DND-41 (cell line): Measurements from ENCODE around the gene DEFB127.
"Not testable (repeated sequence)": the region's sequence is repeated elsewhere in the genome, so short reads cannot be mapped to it uniquely, and the experiment has no call there.

Source experiments
- ATAC-seq: fragments of 200-7000 bp; cut with Tn5 transposase; 3 replicates; pipeline ENCODE4 v1.9.1; 2021; ENCODE audit warnings: low read depth; ENCODE audit not compliant: insufficient read depth
- DNase-seq: peaks from one replicate; pipeline ENCODE4 v3.0.0-alpha.2; 2020
- H2AFZ ChIP-seq: 2 replicates; pipeline ENCODE4 v1.6.0; 2012; ENCODE audit warnings: low read depth, low read length
- H3K27ac ChIP-seq: 2 replicates; pipeline ENCODE4 v1.5.1; 2012; ENCODE audit warnings: low read length, inconsistent platforms
- H3K27me3 ChIP-seq: fragments of 200-600 bp; sonication (generic); 2 replicates; pipeline ENCODE4 v1.6.0; 2012; ENCODE audit warnings: low read length, mild to moderate bottlenecking, inconsistent platforms; ENCODE audit not compliant: insufficient read depth, poor library complexity
- H3K36me3 ChIP-seq: 2 replicates; pipeline ENCODE4 v1.5.1; 2012; ENCODE audit warnings: low read length, inconsistent platforms; ENCODE audit not compliant: insufficient read depth
- H3K4me1 ChIP-seq: 2 replicates; pipeline ENCODE4 v1.5.1; 2012; ENCODE audit warnings: mild to moderate bottlenecking, low read length; ENCODE audit not compliant: insufficient read depth
- H3K4me2 ChIP-seq: 2 replicates; pipeline ENCODE4 v1.6.0; 2012; ENCODE audit warnings: mild to moderate bottlenecking, moderate library complexity, low read length, inconsistent platforms; ENCODE audit not compliant: insufficient read depth
- H3K4me3 ChIP-seq, 2 experiments: fragments of 200-600 bp in 1 of 2; shearing (Covaris generic) in 1 of 2; 2 replicates each; pipeline ENCODE4 v1.5.1; 2012 to 2016; ENCODE audit warnings: inconsistent platforms in 2 of 2, low read length in 2 of 2, mild to moderate bottlenecking in 2 of 2, low read depth in 1 of 2, moderate library complexity in 1 of 2
- H3K79me2 ChIP-seq: 2 replicates; pipeline ENCODE4 v1.6.0; 2012; ENCODE audit warnings: low read length, inconsistent platforms; ENCODE audit not compliant: insufficient read depth
- H3K9ac ChIP-seq: 2 replicates; pipeline ENCODE4 v1.6.0; 2012; ENCODE audit warnings: low read depth, mild to moderate bottlenecking, inconsistent platforms, low read length, moderate library complexity
- H3K9me3 ChIP-seq: 2 replicates; pipeline ENCODE4 v1.5.1; 2012; ENCODE audit warnings: low read length, moderate library complexity, mild to moderate bottlenecking, inconsistent platforms; ENCODE audit not compliant: insufficient read depth, severe bottlenecking
- H4K20me1 ChIP-seq: 2 replicates; pipeline ENCODE4 v1.6.0; 2012; ENCODE audit warnings: low read length; ENCODE audit not compliant: insufficient read depth
- EZH2 ChIP-seq: IDR thresholded peaks from 3 replicates; pipeline ENCODE4 v1.6.1; 2012; ENCODE audit warnings: borderline replicate concordance, low read depth, mild to moderate bottlenecking, moderate library complexity, low read length, inconsistent platforms; ENCODE audit not compliant: severe bottlenecking
- TF ChIP-seq, protein P1 (sequence below): IDR thresholded peaks from 2 replicates; pipeline ENCODE4 v1.5.1; 2012; ENCODE audit warnings: borderline replicate concordance, low read length, moderate library complexity, mild to moderate bottlenecking; ENCODE audit not compliant: poor library complexity, severe bottlenecking; ENCODE audit errors: extremely low read depth

DEFB127 gene, protein sequence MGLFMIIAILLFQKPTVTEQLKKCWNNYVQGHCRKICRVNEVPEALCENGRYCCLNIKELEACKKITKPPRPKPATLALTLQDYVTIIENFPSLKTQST

DNA sequence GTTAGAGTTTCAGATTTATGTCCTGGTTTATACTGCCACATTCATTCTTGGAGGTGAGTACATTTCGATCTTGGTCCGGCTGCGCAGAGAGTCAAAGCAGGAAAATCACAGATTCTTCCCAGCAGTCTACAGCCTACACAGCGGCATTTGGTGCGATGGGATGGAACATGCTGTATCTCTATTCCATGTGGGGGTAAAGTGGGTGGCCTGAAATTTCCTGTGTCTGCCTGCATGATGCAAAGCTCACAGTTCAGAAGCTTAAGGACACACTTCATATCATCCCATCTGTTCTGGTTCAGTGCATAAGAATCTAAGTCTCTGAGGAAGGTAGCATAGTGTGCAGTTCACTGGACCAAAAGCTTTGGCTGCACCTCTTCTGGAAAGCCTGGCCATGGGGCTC, at the start of gene DEFB127:
DEFB127 (plus strand) TSS at position 301 of the 400 bp plus-strand sequence; CDS start at position 392, 91 bp downstream.
- Histone ChIP-seq H3K4me3 (no peak within 1 kb of the TSS), H3K27ac (no peak within 1 kb of the TSS), H3K27me3 (peaks cover 10% of the 10 kb centered on the region), H3K9me3 (no peaks in the 10 kb centered on the region), H3K36me3 (no peaks in the 10 kb centered on the region), H4K20me1 (no peaks in the 10 kb centered on the region), H3K79me2 (no peaks in the 10 kb centered on the region), H3K4me1 (no peaks in the 10 kb centered on the region), H3K4me2 (no peak within 1 kb of the TSS), H3K9ac (no peak within 1 kb of the TSS), H2AFZ (no peak within 1 kb of the TSS)
- no peak for ATAC-seq
- TF ChIP-seq EZH2: no peak
- TF ChIP-seq, protein P1, sequence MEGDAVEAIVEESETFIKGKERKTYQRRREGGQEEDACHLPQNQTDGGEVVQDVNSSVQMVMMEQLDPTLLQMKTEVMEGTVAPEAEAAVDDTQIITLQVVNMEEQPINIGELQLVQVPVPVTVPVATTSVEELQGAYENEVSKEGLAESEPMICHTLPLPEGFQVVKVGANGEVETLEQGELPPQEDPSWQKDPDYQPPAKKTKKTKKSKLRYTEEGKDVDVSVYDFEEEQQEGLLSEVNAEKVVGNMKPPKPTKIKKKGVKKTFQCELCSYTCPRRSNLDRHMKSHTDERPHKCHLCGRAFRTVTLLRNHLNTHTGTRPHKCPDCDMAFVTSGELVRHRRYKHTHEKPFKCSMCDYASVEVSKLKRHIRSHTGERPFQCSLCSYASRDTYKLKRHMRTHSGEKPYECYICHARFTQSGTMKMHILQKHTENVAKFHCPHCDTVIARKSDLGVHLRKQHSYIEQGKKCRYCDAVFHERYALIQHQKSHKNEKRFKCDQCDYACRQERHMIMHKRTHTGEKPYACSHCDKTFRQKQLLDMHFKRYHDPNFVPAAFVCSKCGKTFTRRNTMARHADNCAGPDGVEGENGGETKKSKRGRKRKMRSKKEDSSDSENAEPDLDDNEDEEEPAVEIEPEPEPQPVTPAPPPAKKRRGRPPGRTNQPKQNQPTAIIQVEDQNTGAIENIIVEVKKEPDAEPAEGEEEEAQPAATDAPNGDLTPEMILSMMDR: no peak
- DNase-seq: no peak

DNA sequence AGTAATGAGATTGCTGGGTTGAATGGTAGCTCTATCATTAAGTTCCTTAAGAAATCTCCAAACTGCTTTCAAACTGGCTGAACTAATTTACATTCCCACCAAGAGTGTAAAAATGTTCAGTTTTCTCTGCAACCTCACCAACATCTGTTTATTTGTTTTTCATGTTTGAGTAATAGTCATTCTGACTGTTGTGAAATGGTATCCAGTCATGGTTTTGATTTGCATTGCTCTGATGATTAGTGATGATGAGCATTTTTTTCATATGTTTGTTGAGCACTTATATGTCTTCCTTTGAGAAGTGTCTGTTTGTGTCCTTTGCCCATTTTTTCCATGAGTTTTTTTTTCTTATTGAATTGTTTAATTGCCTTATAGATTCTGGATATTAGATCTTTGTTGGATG, 44.9 kb upstream of the DEFB127 start:
- Histone ChIP-seq H3K79me2 (no peaks in the 10 kb centered on the region), H2AFZ (no peak overlapping the region), H3K4me3 (no peak overlapping the region), H3K36me3 (no peaks in the 10 kb centered on the region), H3K4me1 (no peaks in the 10 kb centered on the region), H3K9me3 (peaks cover 6% of the 10 kb centered on the region), H4K20me1 (no peaks in the 10 kb centered on the region), H3K4me2 (no peak overlapping the region), H3K27ac (no peak overlapping the region), H3K9ac (no peak overlapping the region), H3K27me3 (peaks cover 2% of the 10 kb centered on the region)
- ATAC-seq: no peak
- TF ChIP-seq EZH2: no peak
- TF ChIP-seq, protein P1: no peak
- no peak for DNase-seq

DNA sequence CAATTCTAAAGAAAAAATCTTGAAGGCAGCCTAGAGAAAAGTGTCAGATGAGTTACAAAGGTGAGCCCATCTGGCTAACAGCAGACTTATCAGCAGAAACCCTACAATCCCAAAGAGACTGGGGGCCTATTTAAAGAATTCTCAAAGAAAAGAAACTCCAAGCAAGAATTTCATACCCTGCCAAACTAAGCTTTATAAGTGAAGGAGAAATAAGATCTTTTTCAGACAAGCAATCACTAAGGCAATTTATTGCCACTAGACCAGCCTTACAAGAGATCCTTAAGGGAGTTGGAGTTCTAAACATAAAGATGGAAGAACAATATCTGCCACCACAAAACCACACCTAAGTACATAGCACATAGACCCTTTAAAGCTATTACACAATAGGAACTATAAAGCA, 39.7 kb upstream of the DEFB127 start:
- no peaks in the 10 kb centered on the region for H3K27me3 ChIP-seq
- no peak for DNase-seq

DNA sequence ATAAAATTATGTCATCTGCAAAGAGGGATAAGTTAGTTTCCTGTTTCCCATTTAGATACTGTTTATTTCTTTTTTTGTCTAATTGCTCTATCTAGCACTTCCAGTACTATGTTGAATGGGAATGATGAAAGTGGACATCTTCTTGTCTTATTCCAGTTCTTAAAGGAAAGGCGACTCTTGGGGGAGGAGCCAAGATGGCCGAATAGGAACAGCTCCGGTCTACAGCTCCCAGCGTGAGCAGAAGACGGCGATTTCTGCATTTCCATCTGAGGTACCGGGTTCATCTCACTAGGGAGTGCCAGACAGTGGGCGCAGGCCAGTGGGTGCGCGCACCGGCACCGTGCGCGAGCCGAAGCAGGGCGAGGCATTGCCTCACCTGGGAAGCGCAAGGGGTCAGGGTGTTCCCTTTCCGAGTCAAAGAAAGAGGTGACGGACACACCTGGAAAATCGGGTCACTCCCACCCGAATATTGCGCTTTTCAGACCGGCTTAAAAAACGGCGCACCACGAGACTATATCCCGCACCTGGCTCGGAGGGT, 27.4 kb upstream of the DEFB127 start:
- not testable (repeated sequence) for ATAC-seq, DNase-seq

More for the DNA sequence above, 39.7 kb upstream of the DEFB127 start:
- no peak for ATAC-seq
- Histone ChIP-seq H2AFZ (no peak overlapping the region), H3K4me1 (no peaks in the 10 kb centered on the region), H3K4me2 (no peak overlapping the region), H3K27ac (no peak overlapping the region), H3K79me2 (no peaks in the 10 kb centered on the region), H3K9me3 (peaks cover 6% of the 10 kb centered on the region), H3K9ac (no peak overlapping the region), H3K4me3 (no peak overlapping the region), H3K36me3 (no peaks in the 10 kb centered on the region), H4K20me1 (no peaks in the 10 kb centered on the region)
- TF ChIP-seq EZH2: no peak
- TF ChIP-seq, protein P1: no peak

More for the DNA sequence above, 27.4 kb upstream of the DEFB127 start:
- H3K9ac ChIP-seq, H3K27me3 ChIP-seq, H3K4me1 ChIP-seq, H3K4me2 ChIP-seq, H3K9me3 ChIP-seq, H3K79me2 ChIP-seq, H2AFZ ChIP-seq, H3K27ac ChIP-seq, H3K36me3 ChIP-seq, H4K20me1 ChIP-seq, H3K4me3 ChIP-seq: not testable (repeated sequence)
